GM19467 (cell line): Measurements from ENCODE around the gene ROBO2.

Experiments
- ATAC-seq: cut with Tn5 transposase; IDR thresholded peaks from one replicate; pipeline ENCODE4 v1.9.1; 2021; ENCODE audit warnings: mild to moderate bottlenecking, moderate library complexity; ENCODE audit not compliant: unreplicated experiment

ROBO2 gene

DNA sequence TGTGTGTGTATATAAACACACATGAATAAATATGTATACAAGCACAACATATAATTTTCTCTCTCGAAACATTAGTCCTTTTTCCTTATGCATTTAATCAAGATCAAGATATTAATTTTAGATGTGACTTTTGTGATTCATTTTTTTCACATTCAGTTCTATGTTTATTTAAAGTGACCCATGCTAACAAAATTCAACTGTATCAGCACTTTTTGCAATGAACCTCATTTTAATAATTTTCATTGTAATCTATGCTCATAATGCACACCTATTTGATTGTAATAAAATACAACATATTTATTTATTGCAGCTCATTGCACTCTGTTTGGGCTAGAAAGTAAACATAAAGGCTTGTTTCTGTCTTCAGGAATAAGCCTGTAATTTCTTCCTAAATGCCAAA, 586.3 kb downstream of the ROBO2 start:
- no peak for ATAC-seq

DNA sequence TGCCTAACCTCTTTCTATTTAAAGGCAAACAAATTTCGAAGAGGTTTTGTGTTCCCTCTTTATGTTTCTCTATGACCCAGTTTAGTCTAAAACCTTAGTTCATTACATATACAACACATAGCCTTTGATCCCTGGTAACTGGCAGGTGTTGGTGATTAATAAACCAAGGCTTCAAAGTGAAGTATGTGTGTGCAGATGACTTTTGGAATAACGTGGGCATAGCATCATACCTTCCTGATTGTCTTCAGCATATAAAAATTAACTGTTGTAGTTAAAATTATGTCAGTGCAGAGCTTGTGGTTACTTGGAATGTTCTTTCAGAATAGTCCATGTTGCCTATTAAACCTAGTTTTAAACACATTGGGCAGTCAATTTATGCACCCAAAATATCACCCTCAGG, 608.3 kb downstream of the ROBO2 start:
- ATAC-seq, result no peak

DNA sequence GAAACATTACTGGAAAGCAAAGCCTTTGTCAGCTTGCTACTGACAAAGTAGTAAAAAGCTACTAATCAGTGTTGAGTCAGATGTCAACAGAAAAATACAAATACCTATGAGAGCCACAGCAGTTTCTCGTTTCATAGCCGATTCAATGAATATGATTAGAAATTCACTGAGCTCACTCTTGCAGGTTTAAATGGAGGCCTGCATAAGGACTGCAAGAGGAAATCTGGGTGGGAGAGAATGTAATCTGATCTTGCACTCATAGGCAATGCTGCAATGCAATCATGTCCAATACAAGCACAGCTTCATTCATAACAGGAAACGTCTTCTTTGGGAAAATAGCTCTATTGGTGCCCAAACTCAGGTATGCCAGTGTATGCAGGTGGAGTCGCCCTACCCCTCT, 608.8 kb downstream of the ROBO2 start:
- ATAC-seq, result no peak

DNA sequence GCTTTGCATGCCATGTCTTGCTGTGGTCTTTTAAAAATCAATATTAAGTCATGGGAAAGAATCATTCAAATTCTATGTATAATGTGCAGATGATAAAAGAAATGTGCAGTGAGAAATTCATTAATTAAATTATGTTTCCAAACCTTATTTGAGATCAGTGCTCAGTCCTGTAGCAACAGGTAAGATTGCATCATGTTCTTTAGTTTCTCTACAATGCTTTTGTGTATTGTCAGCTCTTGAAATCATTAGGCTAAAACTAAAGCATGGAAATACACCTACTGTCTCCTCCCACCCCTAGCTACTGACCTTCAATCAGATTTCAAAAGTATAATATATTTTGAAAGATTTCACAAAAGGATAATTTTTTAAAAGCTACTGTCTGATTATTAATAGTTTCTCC, 612.7 kb downstream of the ROBO2 start:
- no peak for ATAC-seq

DNA sequence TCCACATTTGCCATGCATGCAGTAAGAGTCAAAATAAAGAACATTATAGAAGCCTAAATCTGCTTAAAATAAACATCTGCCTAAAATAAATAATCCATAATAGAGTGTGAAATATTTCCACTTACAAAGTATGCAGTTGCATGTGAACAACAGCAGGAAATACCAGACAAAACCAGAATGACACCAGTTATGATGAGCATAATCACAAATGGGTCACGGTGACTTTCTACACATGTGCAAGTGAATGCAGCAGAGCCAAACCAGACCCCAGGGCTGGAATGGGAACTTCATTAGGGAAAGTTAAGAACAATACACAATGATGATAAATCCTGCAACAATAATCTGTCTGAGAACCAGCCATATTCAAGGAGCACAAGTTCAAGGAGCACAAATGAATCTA, 615.5 kb downstream of the ROBO2 start:
- no peak for ATAC-seq

DNA sequence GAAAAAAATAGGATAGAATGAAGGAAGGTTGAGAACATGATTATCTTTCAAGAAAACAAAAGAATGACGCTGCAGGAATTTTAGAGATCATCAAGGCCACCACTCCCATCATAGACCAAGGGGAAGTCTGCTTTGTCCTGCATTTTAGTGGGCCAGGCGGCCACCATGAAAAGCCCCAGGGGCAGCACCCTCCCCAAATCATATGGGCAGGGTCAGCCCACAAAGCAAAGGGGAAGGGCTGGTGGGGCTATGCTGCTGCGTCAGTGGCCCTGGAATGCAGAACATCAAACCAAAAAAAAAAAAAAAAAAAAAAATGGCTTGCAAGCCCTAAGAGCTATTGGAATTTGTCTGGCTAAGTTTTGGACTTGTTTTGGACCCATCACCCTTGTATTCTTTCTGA, 620.8 kb downstream of the ROBO2 start:
- ATAC-seq, result no peak

DNA sequence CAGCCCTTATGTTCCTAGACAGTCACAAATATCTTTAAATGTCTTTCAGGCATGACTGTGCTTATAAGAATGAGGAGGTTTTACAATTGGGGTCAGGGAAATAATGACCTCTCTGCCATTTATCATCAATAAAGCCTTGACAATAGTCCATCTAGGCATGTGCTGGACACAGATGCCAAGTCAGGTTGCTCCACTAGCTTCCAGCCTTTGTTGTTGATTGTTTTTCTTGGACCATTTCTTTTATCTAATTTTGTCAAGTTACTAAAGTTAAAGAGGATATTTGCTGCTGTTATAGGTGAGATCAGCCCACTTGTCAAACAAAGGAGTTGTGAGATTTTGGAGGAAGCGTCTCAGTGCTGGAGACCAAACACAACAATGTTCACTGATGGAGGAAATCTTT, 628.0 kb downstream of the ROBO2 start:
- no peak for ATAC-seq

DNA sequence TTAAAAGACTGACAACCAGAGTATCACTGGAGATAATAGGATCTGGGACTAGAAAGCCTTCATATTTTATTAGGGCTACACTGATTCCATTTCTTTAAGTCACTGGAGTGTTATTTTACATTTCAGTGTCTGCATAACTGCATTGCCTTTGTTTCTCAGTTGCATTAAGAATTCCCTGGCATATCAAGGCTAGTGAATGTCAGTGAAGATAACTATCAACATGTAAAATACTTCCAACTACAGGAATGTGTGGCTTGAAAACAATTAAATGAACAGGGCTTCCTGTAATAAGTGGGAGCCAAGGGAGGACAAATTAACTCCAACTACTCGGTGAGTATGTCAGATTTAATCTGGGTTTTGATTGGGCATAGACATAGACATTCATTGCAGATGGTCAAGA, 628.5 kb downstream of the ROBO2 start:
- ATAC-seq, result no peak

DNA sequence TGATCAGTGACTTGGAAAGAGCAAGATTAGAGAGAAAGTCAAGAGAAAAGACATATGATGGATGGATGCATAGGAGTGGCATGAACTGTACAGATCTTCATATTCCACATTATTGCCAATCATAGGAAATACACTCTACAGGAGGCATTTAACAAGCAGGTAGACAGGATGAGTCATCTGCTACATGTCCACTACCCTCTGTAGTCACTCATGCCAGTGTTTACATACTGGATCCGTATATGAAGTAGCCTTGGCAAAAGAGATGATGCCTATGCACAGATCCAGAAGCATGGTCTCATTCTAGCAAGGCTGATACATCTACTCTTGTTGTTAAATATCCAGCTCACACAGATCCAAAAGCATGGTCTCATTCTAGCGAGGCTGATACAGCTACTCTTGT, 632.1 kb downstream of the ROBO2 start:
- no peak for ATAC-seq

DNA sequence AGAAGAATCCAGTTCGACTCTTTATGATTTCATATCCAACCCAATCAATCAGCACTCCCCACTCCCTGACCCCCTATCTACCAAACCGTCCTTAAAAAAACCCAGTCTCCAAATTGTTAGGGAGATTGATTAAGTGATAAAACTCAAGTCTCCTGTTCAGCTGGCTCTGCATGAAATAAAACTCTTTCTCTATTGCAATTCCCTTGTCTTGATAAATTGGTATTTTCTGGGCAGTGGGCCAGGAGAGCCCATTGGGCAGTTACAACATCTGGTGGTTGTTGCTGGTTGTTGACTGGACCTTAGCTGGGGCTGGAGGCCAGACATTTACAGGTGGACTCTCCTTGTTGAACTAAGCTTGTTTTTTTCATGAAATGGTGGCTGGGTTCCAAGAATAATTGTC, 642.3 kb downstream of the ROBO2 start:
- ATAC-seq, result no peak

DNA sequence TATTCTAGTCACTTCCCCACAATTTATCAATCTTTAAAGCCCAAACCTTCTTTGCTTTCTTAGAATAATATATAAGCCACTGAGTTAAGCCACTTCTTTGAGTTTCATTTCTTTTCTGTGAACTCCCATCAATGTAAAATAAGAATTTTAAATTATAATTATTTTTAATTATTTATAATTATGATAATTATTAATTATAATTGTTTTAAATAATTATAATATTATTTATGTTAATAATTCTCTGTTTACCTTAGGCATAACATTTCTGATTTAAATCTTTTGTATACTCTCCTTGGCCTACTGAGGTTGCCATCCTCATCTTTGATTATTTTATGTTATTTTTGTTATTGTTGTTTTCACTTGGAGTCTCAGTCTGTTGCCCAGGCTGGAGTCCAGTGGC, 644.2 kb downstream of the ROBO2 start:
- no peak for ATAC-seq

DNA sequence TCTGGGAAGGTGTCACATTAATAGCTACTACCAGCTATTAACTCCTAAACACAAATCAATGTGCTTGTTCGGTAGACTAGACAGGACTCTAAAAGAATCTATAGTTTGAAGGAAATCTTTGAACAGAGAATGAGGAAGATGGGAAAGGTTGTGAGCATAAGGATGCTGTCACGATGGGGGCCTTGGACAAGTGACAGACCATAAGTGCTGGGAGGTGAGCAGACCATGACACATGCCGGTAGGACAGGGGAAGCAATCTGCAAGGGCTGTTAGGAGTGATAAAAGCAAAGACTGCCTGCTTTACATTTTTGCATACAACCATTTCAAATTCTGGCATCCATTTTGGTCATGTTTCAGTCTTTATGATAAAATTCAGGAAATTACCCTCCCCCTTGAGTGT, 645.8 kb downstream of the ROBO2 start:
- no peak for ATAC-seq

DNA sequence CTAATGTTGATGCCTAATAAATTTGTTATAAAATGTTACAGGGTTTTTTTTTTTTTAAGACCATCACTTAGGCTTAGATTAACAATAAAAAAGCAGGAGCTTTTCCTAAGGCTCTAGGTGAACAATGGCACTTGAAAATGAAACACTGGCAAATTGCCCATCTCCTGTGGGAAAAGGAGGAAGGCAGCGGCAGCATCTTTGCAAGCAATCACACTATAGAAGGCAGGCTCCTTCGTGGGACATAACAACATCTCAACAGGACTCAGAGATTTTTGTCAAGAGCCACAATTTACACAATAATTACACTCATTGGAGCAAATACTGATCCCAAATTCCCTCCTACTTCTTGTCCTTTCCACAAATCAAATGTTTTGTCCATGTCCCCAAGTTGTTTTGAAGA, 646.7 kb downstream of the ROBO2 start:
- no peak for ATAC-seq

DNA sequence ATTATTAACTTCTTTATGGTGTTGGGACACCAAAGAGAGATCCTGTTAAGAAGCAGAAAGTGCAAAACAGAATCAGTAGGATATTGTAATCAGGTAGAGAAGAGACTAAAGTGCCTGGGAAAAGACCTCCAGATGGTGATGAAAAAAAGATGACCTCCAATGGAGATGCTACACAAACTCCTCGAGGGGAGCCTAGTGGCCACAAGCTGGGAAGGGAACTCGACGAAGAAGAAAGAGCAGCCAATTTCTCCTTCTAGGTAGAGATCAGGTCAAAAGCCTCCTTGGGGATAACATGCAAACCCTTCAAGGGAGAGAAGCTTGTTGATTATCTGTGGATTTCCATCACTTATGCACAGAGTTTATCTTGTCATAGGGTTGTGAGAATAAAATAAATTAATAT, 647.6 kb downstream of the ROBO2 start:
- ATAC-seq, result no peak

DNA sequence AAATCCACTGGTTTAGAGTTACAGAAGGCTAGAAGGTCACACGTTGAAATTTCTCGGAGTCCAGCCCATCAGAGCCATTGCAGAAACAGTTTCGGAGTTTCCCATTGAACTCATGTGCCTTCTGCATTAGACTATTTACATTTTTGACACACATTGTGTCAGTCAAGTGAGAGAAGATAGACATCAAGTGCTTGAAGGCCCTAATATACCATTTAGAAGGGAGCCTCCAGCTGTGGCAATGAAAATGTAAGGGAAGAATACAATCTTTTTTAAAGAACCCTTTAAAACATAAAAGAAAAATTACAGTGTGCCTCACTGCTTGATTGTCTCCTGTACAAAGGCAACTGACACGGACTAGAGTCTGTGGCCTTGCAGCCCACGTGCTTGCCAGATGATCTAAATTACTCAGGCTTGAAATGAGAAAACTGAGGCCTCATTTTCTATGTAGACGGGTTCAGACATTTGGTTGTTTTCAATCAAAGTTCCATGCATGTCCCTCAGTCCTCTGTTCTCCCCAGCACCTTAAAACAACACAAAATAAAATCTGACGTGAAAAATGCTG, 650.5 kb downstream of the ROBO2 start:
- no peak for ATAC-seq

DNA sequence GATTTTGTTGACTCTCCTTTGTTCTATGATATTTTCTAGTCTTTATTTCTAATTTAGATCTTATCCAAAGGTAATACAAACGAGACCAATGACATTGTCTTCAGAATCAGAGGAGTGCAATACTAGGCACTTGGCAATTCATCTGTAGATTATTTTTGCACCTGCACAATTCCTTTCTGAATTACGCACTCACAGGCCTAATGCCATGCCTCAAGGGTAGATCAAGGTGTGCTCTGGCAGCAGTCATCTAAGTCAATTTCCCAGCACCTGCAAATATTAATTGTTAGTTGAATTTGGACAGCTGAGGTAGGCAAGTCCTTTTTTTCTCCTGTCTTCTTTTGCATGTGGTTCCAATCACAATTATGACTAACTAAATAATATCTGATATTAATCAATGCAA, 653.2 kb downstream of the ROBO2 start:
- ATAC-seq, result no peak

DNA sequence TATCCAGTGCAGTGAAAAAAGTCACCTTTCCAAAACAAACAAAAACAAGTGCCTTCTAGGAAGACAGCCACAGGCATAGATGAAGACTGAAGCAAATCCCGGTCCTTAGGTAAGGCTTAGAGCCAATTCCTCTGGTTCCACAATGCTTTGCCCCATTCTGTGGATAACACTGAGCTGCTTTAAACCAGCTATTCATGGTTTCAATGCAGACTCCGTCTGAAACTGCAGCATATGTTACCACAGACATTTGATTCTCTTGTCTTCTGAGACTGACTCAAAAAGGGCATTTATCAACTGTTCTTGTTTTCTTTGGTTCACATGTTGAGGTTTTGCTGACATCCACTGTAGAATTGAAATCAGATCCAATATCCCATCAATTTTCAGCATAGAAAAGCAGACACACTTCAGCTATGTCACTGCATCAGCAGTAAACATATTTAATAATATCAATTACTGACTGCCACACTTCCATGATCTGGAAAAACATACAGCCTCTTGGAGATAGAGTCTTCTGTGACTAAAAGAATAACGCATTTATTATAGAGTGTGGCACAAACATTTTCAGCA, 659.3 kb downstream of the ROBO2 start:
- no peak for ATAC-seq
